ENCODE data around the gene FBXL4.

DNA sequence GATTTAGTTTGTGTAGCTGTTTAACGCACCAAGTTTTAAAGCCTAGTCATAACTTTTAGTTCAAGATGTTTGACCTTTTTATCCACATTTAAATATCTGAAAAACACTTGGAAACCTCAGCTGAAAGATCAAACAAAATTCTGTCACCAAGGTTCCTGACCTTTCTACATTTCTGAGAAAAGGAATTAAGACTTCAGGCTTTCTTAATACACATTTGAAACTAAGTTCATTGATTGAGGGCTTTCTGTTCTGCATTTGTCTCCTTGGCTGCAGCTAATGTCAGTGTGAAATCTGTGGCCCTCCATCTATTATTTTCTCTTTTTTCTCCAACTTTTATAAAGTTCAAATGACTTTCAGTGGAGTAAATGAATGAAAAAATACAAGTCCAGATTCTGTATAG is 22.7 kb upstream of the FBXL4 start:
- TF ChIP-seq, protein P1, sequence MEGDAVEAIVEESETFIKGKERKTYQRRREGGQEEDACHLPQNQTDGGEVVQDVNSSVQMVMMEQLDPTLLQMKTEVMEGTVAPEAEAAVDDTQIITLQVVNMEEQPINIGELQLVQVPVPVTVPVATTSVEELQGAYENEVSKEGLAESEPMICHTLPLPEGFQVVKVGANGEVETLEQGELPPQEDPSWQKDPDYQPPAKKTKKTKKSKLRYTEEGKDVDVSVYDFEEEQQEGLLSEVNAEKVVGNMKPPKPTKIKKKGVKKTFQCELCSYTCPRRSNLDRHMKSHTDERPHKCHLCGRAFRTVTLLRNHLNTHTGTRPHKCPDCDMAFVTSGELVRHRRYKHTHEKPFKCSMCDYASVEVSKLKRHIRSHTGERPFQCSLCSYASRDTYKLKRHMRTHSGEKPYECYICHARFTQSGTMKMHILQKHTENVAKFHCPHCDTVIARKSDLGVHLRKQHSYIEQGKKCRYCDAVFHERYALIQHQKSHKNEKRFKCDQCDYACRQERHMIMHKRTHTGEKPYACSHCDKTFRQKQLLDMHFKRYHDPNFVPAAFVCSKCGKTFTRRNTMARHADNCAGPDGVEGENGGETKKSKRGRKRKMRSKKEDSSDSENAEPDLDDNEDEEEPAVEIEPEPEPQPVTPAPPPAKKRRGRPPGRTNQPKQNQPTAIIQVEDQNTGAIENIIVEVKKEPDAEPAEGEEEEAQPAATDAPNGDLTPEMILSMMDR (conservative IDR thresholded peaks at IDR 0.05), result no peak
- TF ChIP-seq EZH2 (IDR thresholded peaks at IDR 0.05; ENCODE audit: low read depth), result no peak
